Omental fat pad (tissue), 4 donors: ENCODE measurements around the gene BCL11B. TPM values are rescaled to one million over a fixed set of nuclear protein-coding genes. Genes with fewer than 3 reads are reported as not detected.
"Not testable (repeated sequence)": the region's sequence is repeated elsewhere in the genome, so short reads cannot be mapped to it uniquely, and the experiment has no call there.

Source experiments
- ATAC-seq: fragments of 150-250 bp; one replicate; pipeline ENCODE4 v1.9.1; 2016; ENCODE audit warnings: mild to moderate bottlenecking, moderate library complexity; ENCODE audit not compliant: low FRiP score
- DNase-seq: peaks from one replicate; pipeline ENCODE4 v3.0.0-alpha.2; 2019; ENCODE audit warnings: low spot score
- total RNA-seq, 4 donors: library from RNA; depleted of rRNA; stranded (reverse); fragments of >200 nt; gene quantifications; one replicate each; pipeline ENCODE4 v1.1.0, GENCODE V29; 2016
- TF ChIP-seq, protein P1 (sequence below), 3 donors: fragments of 450-650 bp; IDR thresholded peaks; one replicate each; pipeline ENCODE4 v1.5.1; 2016 to 2017; ENCODE audit warnings: antibody characterized with exemption in 3 of 3, mild to moderate bottlenecking in 3 of 3, moderate library complexity in 2 of 3

The BCL11B gene
- total RNA-seq, 4 donors from 2014 or later = 0.56 to 2.0 (median 0.77) TPM

DNA sequence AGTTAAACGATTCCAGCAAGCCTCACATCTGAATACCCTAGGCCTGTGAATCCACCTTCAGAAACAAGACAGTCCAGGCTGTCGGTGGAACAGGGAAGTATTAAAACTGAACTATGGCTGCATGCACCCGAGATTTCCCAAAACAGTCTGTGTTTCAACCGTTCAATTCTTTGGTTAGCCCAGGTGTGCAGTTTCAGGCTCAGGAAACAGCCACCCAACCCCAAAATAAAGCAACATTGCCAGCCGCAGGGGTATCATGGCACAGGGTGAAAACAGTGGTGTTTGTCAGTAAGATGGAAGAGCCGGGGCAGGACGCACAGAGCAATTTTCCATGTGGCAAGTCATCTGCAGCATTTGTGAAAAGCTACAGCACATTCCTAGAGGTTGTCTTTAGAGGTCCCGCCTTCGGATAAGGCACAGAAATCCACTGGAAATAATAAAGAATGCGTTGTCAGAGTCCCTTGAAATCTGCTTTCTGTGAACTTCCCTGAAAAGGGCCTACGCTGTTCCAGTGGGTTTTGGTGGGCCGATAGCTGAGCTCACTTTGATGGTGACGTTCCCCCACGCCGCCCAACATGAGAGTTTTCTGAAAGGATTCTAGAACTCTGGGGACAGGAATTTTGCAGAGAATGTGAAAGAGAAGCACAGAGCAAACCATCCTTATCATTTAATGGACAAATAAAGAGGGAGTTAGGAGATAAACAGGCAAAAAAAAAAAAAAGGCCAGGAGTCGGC is 84.9 kb downstream of the BCL11B start:
- DNase-seq (no peak), ATAC-seq (no peak)
- TF ChIP-seq, protein P1, sequence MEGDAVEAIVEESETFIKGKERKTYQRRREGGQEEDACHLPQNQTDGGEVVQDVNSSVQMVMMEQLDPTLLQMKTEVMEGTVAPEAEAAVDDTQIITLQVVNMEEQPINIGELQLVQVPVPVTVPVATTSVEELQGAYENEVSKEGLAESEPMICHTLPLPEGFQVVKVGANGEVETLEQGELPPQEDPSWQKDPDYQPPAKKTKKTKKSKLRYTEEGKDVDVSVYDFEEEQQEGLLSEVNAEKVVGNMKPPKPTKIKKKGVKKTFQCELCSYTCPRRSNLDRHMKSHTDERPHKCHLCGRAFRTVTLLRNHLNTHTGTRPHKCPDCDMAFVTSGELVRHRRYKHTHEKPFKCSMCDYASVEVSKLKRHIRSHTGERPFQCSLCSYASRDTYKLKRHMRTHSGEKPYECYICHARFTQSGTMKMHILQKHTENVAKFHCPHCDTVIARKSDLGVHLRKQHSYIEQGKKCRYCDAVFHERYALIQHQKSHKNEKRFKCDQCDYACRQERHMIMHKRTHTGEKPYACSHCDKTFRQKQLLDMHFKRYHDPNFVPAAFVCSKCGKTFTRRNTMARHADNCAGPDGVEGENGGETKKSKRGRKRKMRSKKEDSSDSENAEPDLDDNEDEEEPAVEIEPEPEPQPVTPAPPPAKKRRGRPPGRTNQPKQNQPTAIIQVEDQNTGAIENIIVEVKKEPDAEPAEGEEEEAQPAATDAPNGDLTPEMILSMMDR (IDR thresholded peaks at IDR 0.05) = no peak

DNA sequence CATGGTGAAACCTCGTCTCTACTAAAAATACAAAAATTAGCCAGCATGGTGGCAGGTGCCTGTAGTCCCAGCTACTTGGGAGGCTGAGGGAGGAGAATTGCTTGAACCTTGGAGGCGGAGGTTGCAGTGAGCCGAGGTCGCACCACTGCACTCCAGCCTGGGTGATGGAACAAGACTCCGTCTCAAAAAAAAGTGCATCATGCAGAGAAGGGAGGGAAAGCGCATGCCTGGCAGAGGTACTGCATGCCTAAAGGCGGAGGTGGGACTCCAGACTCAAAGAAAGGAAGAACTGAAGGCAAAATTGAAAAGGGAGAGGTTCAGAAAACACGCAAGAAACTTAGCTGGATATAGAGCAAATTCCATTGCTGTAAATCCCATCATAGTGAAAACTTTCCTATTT is 85.7 kb downstream of the BCL11B start:
- ATAC-seq = not testable (repeated sequence)

DNA sequence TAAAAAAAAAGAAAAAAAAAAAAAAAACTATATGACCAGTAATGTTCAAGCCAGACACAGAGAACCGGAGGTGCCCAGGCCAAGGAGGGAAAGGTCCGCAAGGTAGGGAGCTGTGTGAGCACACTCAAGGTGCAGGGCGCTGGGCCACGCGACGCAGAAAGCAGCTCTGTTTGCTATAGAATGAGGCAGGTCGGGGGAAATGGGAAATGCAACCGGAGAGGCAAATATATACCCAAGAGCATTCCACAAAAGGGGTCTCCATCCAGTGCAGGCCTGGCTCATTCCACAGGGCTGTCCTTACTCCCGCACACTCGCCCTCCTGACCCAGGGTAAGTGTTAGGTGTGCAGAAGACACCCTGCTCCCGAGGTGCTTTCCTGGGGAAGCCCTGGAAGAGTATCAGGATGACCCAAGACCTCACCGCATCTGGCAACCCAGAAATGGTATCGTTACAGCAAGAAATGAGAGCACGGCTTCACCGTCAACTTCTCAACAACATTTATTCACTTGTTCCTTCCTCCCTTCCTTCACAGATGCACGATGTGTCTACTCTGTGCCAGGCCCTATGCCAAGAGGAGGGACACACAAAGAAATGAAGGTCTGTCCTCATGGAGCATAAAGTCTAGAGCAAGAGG is 86.4 kb downstream of the BCL11B start:
- TF ChIP-seq, protein P1 (IDR thresholded peaks at IDR 0.05) = no peak
- no peak for ATAC-seq
- no peak for DNase-seq

More for the DNA sequence above, 85.7 kb downstream of the BCL11B start:
- DNase-seq = not testable (repeated sequence)

DNA sequence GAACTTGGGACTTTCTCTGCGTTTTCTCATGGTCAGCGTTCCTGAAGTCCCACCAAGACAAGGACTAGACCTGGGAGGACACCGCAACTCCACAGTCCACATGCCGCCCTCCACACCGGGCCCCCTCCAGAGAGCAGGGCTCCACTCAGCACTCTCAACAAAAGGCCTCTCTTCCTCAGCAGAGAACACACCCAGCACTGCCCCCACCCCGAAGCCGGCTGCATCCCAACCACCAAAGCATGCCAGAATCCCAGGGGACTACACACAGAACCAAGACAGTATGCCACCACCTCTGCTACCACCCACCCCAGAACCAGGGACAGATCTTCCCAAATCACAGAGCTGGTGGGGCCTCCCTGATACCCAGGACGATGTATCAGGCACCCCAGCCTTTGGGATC is 88.3 kb downstream of the BCL11B start:
- TF ChIP-seq, protein P1 (IDR thresholded peaks at IDR 0.05) = no peak
- no peak for ATAC-seq
- no peak for DNase-seq

DNA sequence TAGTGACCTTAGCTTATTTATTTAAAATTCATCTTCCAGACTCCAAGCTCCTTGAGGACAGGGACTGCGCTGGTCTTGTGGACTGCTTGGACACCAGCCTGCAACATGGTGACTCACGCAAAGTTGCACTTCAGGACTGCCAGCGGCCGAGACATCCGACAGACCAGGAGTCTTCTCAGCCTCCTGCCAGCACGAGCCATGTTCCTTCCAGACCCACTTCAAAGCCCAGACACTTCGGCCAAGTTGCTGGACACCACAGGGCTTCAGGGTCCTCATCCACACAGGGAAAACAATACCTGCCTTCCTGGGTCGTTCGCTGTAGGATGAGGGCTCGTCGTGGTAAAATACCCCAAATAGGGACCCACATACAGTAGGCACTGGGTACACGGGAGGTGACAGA is 88.7 kb downstream of the BCL11B start:
- no peak for DNase-seq
- no peak for ATAC-seq
- TF ChIP-seq, protein P1 (IDR thresholded peaks at IDR 0.05) = no peak

DNA sequence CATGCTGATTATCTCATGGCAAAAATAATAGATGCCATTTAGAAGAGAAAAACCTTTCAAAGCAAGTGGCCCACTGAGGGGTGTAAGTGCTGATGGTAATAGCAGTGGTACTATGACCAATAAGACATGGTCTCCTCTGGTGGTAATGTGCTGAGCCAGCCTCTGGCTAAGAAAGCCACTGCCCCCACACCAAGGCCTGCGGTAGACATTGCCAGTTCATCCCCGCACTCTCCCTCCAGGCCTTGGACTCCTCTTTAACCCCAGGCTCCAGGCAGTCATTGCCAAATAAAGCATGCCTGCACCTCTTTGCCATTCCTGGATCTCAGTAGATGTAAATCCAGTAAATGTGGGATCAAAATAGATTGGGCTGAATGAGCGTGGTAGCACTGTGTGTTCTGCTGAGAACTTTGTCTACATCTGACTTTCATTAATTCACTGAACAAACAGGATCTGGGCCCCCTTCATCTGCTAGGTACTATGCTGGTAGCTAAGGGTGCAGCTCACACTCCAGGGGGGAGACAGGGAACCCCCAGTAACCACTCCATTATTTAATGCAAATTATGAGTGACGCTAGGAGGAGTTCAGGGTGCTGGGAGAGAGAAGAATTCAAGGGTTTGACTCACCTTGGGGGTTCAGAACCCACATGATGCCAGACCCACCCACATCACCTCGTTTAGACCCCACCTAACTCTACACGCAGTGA is 89.3 kb downstream of the BCL11B start:
- TF ChIP-seq, protein P1 (IDR thresholded peaks at IDR 0.05) = no peak
- DNase-seq = no peak
- ATAC-seq = no peak

DNA sequence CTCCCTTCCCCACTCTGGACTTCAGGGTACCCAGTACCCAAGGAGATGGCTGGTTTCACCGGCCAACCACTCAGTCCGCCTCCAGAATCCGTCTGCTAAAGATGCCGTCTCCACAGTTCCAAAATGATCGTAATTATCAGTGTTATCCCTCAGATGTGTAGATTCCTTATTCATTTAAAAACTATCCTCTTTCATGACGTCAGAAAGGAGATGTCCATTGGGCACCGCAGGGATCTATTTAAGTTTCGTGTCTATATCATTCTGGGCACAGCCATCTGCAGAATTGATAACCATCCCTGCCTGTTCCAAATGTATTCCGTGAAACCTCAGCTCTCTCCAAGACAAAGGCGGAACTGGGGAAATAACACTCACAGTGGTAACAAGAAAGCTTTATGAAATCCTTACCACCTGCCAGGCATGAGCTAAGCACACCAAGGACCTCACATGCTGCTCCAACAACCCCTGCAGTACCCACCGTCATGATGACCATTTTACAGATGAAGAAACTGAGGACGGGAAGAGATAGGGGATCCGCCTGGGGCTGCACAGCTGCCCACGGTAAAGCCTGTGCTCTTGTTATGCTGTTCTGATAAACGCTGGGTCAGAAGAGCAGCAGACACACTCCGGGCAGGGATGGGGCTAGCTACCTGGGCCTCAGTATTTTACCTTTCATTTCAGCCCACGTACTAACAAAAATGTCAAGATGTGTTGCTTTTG is 90.0 kb downstream of the BCL11B start:
- DNase-seq (no peak), ATAC-seq (no peak)
- TF ChIP-seq, protein P1 (IDR thresholded peaks at IDR 0.05) = no peak
